Aorta (tissue), 5 donors: ENCODE data around the gene C5AR1. TPM values are rescaled to one million over a fixed set of nuclear protein-coding genes. Genes with fewer than 3 reads are reported as not detected.
"Not testable (repeated sequence)": the region's sequence is repeated elsewhere in the genome, so short reads cannot be mapped to it uniquely, and the experiment has no call there.

Experiments
- ATAC-seq: fragments of 200-7000 bp; cut with Tn5 transposase; one replicate; pipeline ENCODE4 v1.9.1; 2022; ENCODE audit warnings: moderate library complexity; ENCODE audit not compliant: low FRiP score
- DNase-seq, 2 donors: peaks; one replicate each; pipeline ENCODE4 v3.0.0-alpha.2; 2020
- H3K27ac ChIP-seq, 2 donors: one replicate each; pipeline ENCODE4 v1.5.1; 2013; ENCODE audit warnings: low read length in 2 of 2, mild to moderate bottlenecking in 2 of 2, moderate library complexity in 2 of 2, control low read depth in 1 of 2, inconsistent platforms in 1 of 2, low read depth in 1 of 2
- H3K27me3 ChIP-seq, 2 donors: one replicate each; pipeline ENCODE4 v1.6.1; 2013; ENCODE audit warnings: control low read depth in 1 of 2, low read length in 1 of 2, mild to moderate bottlenecking in 1 of 2, moderate library complexity in 1 of 2; ENCODE audit not compliant: insufficient read depth in 2 of 2, control insufficient read depth in 1 of 2
- H3K36me3 ChIP-seq, 2 donors: one replicate each; pipeline ENCODE4 v1.6.1; 2013; ENCODE audit warnings: control low read depth in 1 of 2, low read length in 1 of 2, mild to moderate bottlenecking in 1 of 2; ENCODE audit not compliant: insufficient read depth in 2 of 2, control insufficient read depth in 1 of 2
- H3K4me1 ChIP-seq, 2 donors: one replicate each; pipeline ENCODE4 v1.6.1; 2013; ENCODE audit warnings: low read length in 2 of 2, control low read depth in 1 of 2, mild to moderate bottlenecking in 1 of 2, moderate library complexity in 1 of 2; ENCODE audit not compliant: insufficient read depth in 2 of 2, control insufficient read depth in 1 of 2
- H3K4me3 ChIP-seq, 2 donors: one replicate each; pipeline ENCODE4 v1.5.1; 2013; ENCODE audit warnings: low read length in 2 of 2, control low read depth in 1 of 2, mild to moderate bottlenecking in 1 of 2
- H3K9me3 ChIP-seq: one replicate; pipeline ENCODE4 v1.6.1; 2013; ENCODE audit warnings: mild to moderate bottlenecking, low read length; ENCODE audit not compliant: control insufficient read depth
- WGBS, 2 donors: extraction: QIAGEN DNeasy Blood & Tissue Kit; methylation state at CpG; one replicate each; pipeline ENCODE4 v1.1.7; 2013; 5-methylcytosine and 5-hydroxymethylcytosine counted together
- intact Hi-C, 2 donors: fragments of 100-400 bp; cut with DNase I; formaldehyde crosslinking; loops; one replicate each; pipeline versions ENCODE4 v1.14.2 to v1.15.0; 2022
- polyA plus RNA-seq, 2 donors: library from polyadenylated mRNA; stranded (reverse); fragments of 200-250 nt; gene quantifications; one replicate each; pipeline ENCODE4 v1.2.3, GENCODE V29; 2013
- total RNA-seq, 2 donors: library from RNA; stranded (reverse); fragmentation: NEBNext Ultra II Directional; extraction: Animal tissue kit (Norgen Biotek cat#: 25700); gene quantifications; one replicate each; pipeline ENCODE4 v1.2.1, GENCODE V29; 2021
- donor health status: healthy with polysubstance abuse.
- donor health status: Bipolar disorder and iron deficiency.
- donor health status: DM: no; HTN: no; CAD: no.
- donor health status: DM: no; HTN: no; CAD: no.
- donor health status: DM: yes; HTN: yes; CAD: no.

The C5AR1 gene
- total and polyA plus RNA-seq, 4 donors = 7.9 to 52.7 (median 25.6) TPM

- H3K36me3 ChIP-seq = no peaks in the 10 kb centered on the region
- DNase-seq (peak; percentile 64 to 84), ATAC-seq (peak; percentile 71)
- 33% methylated on average over 18 of the region's 18 CpGs for WGBS, 2 donors
- intact Hi-C loops = no loop called here
- no peak within 1 kb of the TSS for H3K4me3 ChIP-seq
- H3K9me3 ChIP-seq = no peaks in the 10 kb centered on the region
- H3K27me3 ChIP-seq = no peaks in the 10 kb centered on the region
- no peaks in the 10 kb centered on the region for H3K4me1 ChIP-seq
- H3K27ac ChIP-seq = no peak within 1 kb of the TSS
These were observed 22.4 kb downstream of the C5AR1 start, which contains the start of gene C5AR2 for GRCh38 chr19:47331931-47332547. Gene C5AR2, plus strand, starts transcription at chr19:47332175. Its CDS starts 8,625 bp downstream, at chr19:47340800.

- WGBS, 2 donors = 73 to 76% methylated on average over 18 of the region's 18 CpGs
- DNase-seq (peak; percentile 76 to 83), ATAC-seq (peak; percentile 27)
- H3K4me3 ChIP-seq, intact Hi-C loops, H3K36me3 ChIP-seq, H3K27ac ChIP-seq, H3K4me1 ChIP-seq, H3K27me3 ChIP-seq, H3K9me3 ChIP-seq: not testable (repeated sequence)
These were observed 27.4 kb downstream of the C5AR1 start for GRCh38 chr19:47336765-47337718.

GRCh38 chr19:47339196-47339880 lies 29.7 kb downstream of the C5AR1 start:
- no peak overlapping the region for H3K4me3 ChIP-seq
- no peaks in the 10 kb centered on the region for H3K9me3 ChIP-seq
- no peaks in the 10 kb centered on the region for H3K36me3 ChIP-seq
- H3K27ac ChIP-seq = no peak overlapping the region
- DNase-seq (no peak), ATAC-seq (no peak)
- 71 to 76% methylated on average over 10 of the region's 10 CpGs for WGBS, 2 donors
- H3K4me1 ChIP-seq = no peaks in the 10 kb centered on the region
- intact Hi-C loops = no loop called here
- H3K27me3 ChIP-seq = no peaks in the 10 kb centered on the region

DNA sequence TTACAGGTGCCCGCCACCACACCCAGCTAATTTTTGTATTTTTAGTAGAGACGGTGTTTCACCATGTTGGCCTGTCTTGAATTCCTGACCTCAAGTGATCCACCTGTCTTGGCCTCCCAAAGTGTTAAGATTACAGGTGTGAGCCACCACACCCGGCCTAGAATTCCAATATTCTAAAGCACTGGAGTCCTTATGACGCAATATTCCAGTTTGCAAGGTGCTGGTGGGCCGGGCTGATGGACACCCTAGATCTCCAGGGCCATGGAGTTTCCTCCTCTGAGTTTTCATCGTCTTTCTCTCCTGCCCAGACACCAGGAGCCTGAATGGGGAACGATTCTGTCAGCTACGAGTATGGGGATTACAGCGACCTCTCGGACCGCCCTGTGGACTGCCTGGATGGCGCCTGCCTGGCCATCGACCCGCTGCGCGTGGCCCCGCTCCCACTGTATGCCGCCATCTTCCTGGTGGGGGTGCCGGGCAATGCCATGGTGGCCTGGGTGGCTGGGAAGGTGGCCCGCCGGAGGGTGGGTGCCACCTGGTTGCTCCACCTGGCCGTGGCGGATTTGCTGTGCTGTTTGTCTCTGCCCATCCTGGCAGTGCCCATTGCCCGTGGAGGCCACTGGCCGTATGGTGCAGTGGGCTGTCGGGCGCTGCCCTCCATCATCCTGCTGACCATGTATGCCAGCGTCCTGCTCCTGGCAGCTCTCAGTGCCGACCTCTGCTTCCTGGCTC lies 31.0 kb downstream of the C5AR1 start:
- ATAC-seq (peak; percentile 29), DNase-seq (no peak)
- Histone ChIP-seq H3K36me3 (no peaks in the 10 kb centered on the region), H3K9me3 (no peaks in the 10 kb centered on the region), H3K27me3 (no peaks in the 10 kb centered on the region), H3K4me1 (no peaks in the 10 kb centered on the region), H3K4me3 (no peak overlapping the region), H3K27ac (no peak overlapping the region)
- 93% methylated on average over 29 of the region's 29 CpGs for WGBS, 2 donors
- intact Hi-C loops = loop anchor here in 1 of 2 donors (10.0 kb wide), 1 partner anchor 46 kb away; no protein-coding TSS in a partner anchor

GRCh38 chr19:47341734-47342133 lies 32.1 kb downstream of the C5AR1 start:
- Histone ChIP-seq H3K36me3 (no peaks in the 10 kb centered on the region), H3K27me3 (no peaks in the 10 kb centered on the region), H3K27ac (no peak overlapping the region), H3K4me1 (no peaks in the 10 kb centered on the region), H3K4me3 (no peak overlapping the region), H3K9me3 (no peaks in the 10 kb centered on the region)
- WGBS, 2 donors = 89 to 90% methylated on average over 4 of the region's 4 CpGs
- intact Hi-C loops = loop anchor here in 1 of 2 donors (10.0 kb wide), 1 partner anchor 47 kb away; no protein-coding TSS in a partner anchor
- DNase-seq (no peak), ATAC-seq (no peak)

DNA sequence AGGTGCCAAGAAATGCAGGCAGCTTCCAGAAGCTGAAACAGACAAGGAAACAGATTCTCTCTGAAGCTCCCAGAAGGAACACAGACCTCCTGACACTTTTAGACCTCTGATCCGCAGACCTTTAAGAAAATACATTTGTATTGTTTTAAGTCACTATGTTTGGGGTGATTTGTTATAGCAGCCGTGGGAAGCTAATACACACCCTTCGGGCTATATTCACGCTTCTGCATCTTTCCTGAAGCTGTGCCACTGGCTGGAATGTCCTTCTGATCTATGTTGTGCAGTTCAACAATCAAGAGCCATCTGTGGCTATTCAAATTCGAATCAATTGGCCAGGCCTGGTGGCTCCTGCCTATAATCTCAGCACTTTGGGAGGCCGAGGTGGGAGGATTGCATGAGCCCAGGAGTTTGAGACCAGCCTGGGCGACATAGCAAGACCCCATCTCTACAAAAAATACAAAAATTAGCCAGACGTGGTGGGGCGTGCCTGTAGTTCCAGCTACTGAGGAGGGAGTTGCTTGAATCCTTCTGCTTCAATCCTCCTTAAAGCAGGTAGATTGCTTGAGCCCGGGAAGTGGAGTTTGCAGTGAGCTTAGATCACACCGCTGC lies 33.6 kb downstream of the C5AR1 start:
- WGBS, 2 donors = 78 to 80% methylated on average over 11 of the region's 11 CpGs
- no peaks in the 10 kb centered on the region for H3K4me1 ChIP-seq
- H3K27me3 ChIP-seq = no peaks in the 10 kb centered on the region
- ATAC-seq (no peak), DNase-seq (no peak)
- no peaks in the 10 kb centered on the region for H3K36me3 ChIP-seq
- intact Hi-C loops = loop anchor here in 1 of 2 donors (10.0 kb wide), 1 partner anchor 48 kb away; no protein-coding TSS in a partner anchor
- no peak overlapping the region for H3K27ac ChIP-seq
- H3K4me3 ChIP-seq = no peak overlapping the region
- no peaks in the 10 kb centered on the region for H3K9me3 ChIP-seq

DNA sequence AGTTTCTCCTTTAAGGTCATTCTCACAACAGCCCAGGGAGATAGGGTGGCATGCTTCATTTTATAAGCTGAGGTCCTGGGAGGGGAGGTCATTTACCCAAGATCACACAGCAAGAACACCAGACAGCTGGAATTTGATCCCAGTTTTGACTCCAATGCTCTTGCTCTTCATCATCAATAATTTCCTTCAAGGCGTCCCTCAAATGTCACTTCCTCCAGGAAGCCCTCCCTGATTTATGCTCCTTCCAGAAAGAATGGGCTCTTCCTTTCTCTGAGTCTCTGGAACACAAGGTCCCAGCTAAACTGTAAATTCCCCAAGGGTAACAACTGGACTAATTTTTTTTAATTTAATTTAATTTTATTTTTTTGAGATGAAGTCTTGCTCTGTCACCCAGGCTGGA lies 34.8 kb downstream of the C5AR1 start:
- no peaks in the 10 kb centered on the region for H3K4me1 ChIP-seq
- H3K27me3 ChIP-seq = no peaks in the 10 kb centered on the region
- no peak overlapping the region for H3K27ac ChIP-seq
- no peaks in the 10 kb centered on the region for H3K36me3 ChIP-seq
- intact Hi-C loops = loop anchor here in 1 of 2 donors (10.0 kb wide), 1 partner anchor 50 kb away; no protein-coding TSS in a partner anchor
- H3K4me3 ChIP-seq = no peak overlapping the region
- DNase-seq (no peak), ATAC-seq (no peak)
- 78 to 85% methylated on average over 1 of the region's 1 CpG for WGBS, 2 donors
- no peaks in the 10 kb centered on the region for H3K9me3 ChIP-seq
